H1 (cell line): ENCODE data around the gene PITX3. TPM values are rescaled to one million over a fixed set of nuclear protein-coding genes. Genes with fewer than 3 reads are reported as not detected.

Source experiments
- CTCF ChIA-PET: fragments of 300-600 bp; sonication (Branson Sonifier 250); formaldehyde crosslinking; loops from one replicate; lab custom pipeline; 2021; ENCODE audit not compliant: partially characterized antibody; lab: Charles Lee
- POLR2A ChIA-PET: fragments of 300-600 bp; sonication (Branson Sonifier 250); formaldehyde crosslinking; loops from one replicate; lab custom pipeline; 2021; ENCODE audit warnings: inconsistent platforms; ENCODE audit not compliant: partially characterized antibody; lab: Charles Lee
- DNase-seq, 2 experiments: peaks; one replicate each; pipeline versions ENCODE4 v3.0.0 to v3.0.0-alpha.2; 2010 to 2022; ENCODE audit warnings: low spot score in 2 of 2, low read depth in 1 of 2, mixed read lengths in 1 of 2
- FAIRE-seq: peaks from 2 replicates; lab custom pipeline; 2011; peaks lifted over from hg19 to GRCh38; lab: Jason Lieb, UNC
- H2AFZ ChIP-seq: 2 replicates; pipeline ENCODE4 v1.8.1; 2012; ENCODE audit warnings: low read length, inconsistent platforms
- H2AK5ac ChIP-seq: 2 replicates; pipeline ENCODE4 v1.6.1; 2013; ENCODE audit warnings: low read depth, low read length
- H2BK120ac ChIP-seq: replicated peaks from 2 replicates; pipeline ENCODE3; 2013; ENCODE audit warnings: low read depth, low read length, inconsistent platforms
- H2BK12ac ChIP-seq: 2 replicates; pipeline ENCODE4 v1.6.1; 2013; ENCODE audit warnings: low read depth, low read length
- H2BK15ac ChIP-seq: 2 replicates; pipeline ENCODE4 v1.6.1; 2013; ENCODE audit warnings: low read length
- H2BK20ac ChIP-seq: 2 replicates; pipeline ENCODE4 v1.6.1; 2013; ENCODE audit warnings: low read length
- H2BK5ac ChIP-seq: 2 replicates; pipeline ENCODE4 v1.6.1; 2013; ENCODE audit warnings: low read depth, low read length
- H3K14ac ChIP-seq: 2 replicates; pipeline ENCODE4 v1.6.1; 2013; ENCODE audit warnings: inconsistent platforms; ENCODE audit not compliant: insufficient read length
- H3K18ac ChIP-seq: 2 replicates; pipeline ENCODE4 v1.6.1; 2013; ENCODE audit warnings: low read length; ENCODE audit errors: extremely low read depth
- H3K23ac ChIP-seq: 2 replicates; pipeline ENCODE4 v1.6.1; 2013; ENCODE audit warnings: inconsistent platforms; ENCODE audit not compliant: insufficient read length
- H3K23me2 ChIP-seq: 2 replicates; pipeline ENCODE4 v1.6.1; 2013; ENCODE audit warnings: low read depth, low read length
- H3K27ac ChIP-seq: 2 replicates; pipeline ENCODE4 v1.6.1; 2011; ENCODE audit warnings: low read depth, low read length, inconsistent platforms
- H3K27me3 ChIP-seq, 4 experiments: replicated peaks in 1 of 4; 1 replicate in 1 of 4; 2 replicates in 3 of 4; pipeline versions ENCODE4 v1.6.1 to v1.8.1; 2011 to 2013; ENCODE audit warnings: low read length in 3 of 4, mild to moderate bottlenecking in 3 of 4, inconsistent platforms in 2 of 4, mixed read lengths in 2 of 4, moderate library complexity in 1 of 4; ENCODE audit not compliant: control insufficient read depth in 3 of 4, insufficient read depth in 3 of 4; ENCODE audit errors: extremely low read depth in 1 of 4
- H3K36me3 ChIP-seq, 4 experiments: 2 replicates each; pipeline versions ENCODE4 v1.6.1 to v1.8.1; 2011 to 2013; ENCODE audit warnings: mild to moderate bottlenecking in 4 of 4, low read length in 3 of 4, moderate library complexity in 2 of 4, control low read depth in 1 of 4, inconsistent platforms in 1 of 4; ENCODE audit not compliant: insufficient read depth in 4 of 4, control insufficient read depth in 2 of 4
- H3K4ac ChIP-seq: replicated peaks from 2 replicates; pipeline ENCODE3; 2013; ENCODE audit warnings: low read length, low read depth, mixed read lengths, inconsistent platforms; ENCODE audit not compliant: insufficient read length
- H3K4me1 ChIP-seq, 4 experiments: replicated peaks in 1 of 4; 1 replicate in 1 of 4; 2 replicates in 3 of 4; pipeline versions ENCODE4 v1.6.1 to v1.8.1; 2011 to 2013; ENCODE audit warnings: low read length in 3 of 4, inconsistent platforms in 2 of 4, mixed read lengths in 1 of 4; ENCODE audit not compliant: insufficient read depth in 4 of 4, control insufficient read depth in 3 of 4
- H3K4me2 ChIP-seq, 2 experiments: 2 replicates each; pipeline versions ENCODE4 v1.6.1 to v1.8.1; 2011 to 2013; ENCODE audit warnings: low read depth in 2 of 2, low read length in 2 of 2, control low read depth in 1 of 2, inconsistent platforms in 1 of 2, mild to moderate bottlenecking in 1 of 2; ENCODE audit not compliant: insufficient read depth in 1 of 2
- H3K4me3 ChIP-seq, 4 experiments: fragments of 200-600, 300-600 bp in 1 of 4; sonication (generic), shearing (Covaris generic), sonication (Bioruptor Twin) in 1 of 4; 2 replicates each; pipeline versions ENCODE4 v1.5.1 to v1.8.1; 2011 to 2016; ENCODE audit warnings: low read length in 4 of 4, low read depth in 3 of 4, control low read depth in 2 of 4, inconsistent platforms in 2 of 4, mild to moderate bottlenecking in 2 of 4, mixed read lengths in 1 of 4, moderate library complexity in 1 of 4; ENCODE audit not compliant: insufficient read depth in 2 of 4; ENCODE audit errors: extremely low read depth in 1 of 4
- H3K56ac ChIP-seq: replicated peaks from 2 replicates; pipeline ENCODE3; 2013; ENCODE audit warnings: low read depth, mild to moderate bottlenecking, mixed read lengths, low read length, inconsistent platforms; ENCODE audit not compliant: insufficient read length
- H3K79me1 ChIP-seq: 2 replicates; pipeline ENCODE4 v1.6.1; 2013; ENCODE audit warnings: low read depth, low read length, control low read depth
- H3K79me2 ChIP-seq, 2 experiments: 2 replicates each; pipeline versions ENCODE4 v1.6.1 to v1.8.1; 2012 to 2013; ENCODE audit warnings: low read length in 2 of 2, mild to moderate bottlenecking in 2 of 2, inconsistent platforms in 1 of 2; ENCODE audit not compliant: insufficient read depth in 2 of 2, control insufficient read depth in 1 of 2
- H3K9ac ChIP-seq, 4 experiments: replicated peaks in 1 of 4; 1 replicate in 1 of 4; 2 replicates in 3 of 4; pipeline versions ENCODE4 v1.6.1 to v1.8.1; 2011 to 2013; ENCODE audit warnings: low read depth in 3 of 4, low read length in 3 of 4, control low read depth in 2 of 4, mild to moderate bottlenecking in 2 of 4, moderate library complexity in 2 of 4, inconsistent platforms in 1 of 4; ENCODE audit errors: extremely low read depth in 1 of 4
- H3K9me3 ChIP-seq, 2 experiments: 2 replicates each; pipeline versions ENCODE4 v1.6.1 to v1.8.1; 2012 to 2013; ENCODE audit warnings: mild to moderate bottlenecking in 2 of 2, moderate library complexity in 2 of 2, control low read depth in 1 of 2, inconsistent platforms in 1 of 2, low read depth in 1 of 2, low read length in 1 of 2, mixed read lengths in 1 of 2; ENCODE audit not compliant: insufficient read depth in 2 of 2
- H4K20me1 ChIP-seq, 2 experiments: replicated peaks in 1 of 2; 2 replicates each; pipeline versions ENCODE3 to v1.8.1; 2011 to 2013; ENCODE audit warnings: inconsistent platforms in 2 of 2, low read length in 2 of 2, mild to moderate bottlenecking in 1 of 2; ENCODE audit not compliant: insufficient read depth in 2 of 2, control insufficient read depth in 1 of 2
- H4K5ac ChIP-seq: 2 replicates; pipeline ENCODE4 v1.6.1; 2013; ENCODE audit warnings: low read length, low read depth, mixed read lengths, inconsistent platforms; ENCODE audit not compliant: insufficient read length
- H4K8ac ChIP-seq: 2 replicates; pipeline ENCODE4 v1.8.0; 2013; ENCODE audit warnings: mild to moderate bottlenecking, moderate library complexity, low read length, inconsistent platforms; ENCODE audit not compliant: insufficient read depth; ENCODE audit errors: extremely low read depth
- H4K91ac ChIP-seq: replicated peaks from 2 replicates; pipeline ENCODE3; 2013; ENCODE audit warnings: low read length, mixed read lengths, inconsistent platforms; ENCODE audit not compliant: insufficient read length
- ASH2L ChIP-seq: fragments of 200-600, 300-600 bp; sonication (generic); IDR thresholded peaks from one replicate; pipeline ENCODE4 v1.7.1; 2017; ENCODE audit warnings: low read length
- CBX5 ChIP-seq: fragments of 300-800, 300-1000 bp; sonication (generic); IDR thresholded peaks from 2 replicates; pipeline ENCODE4 v1.7.1; 2016; ENCODE audit warnings: antibody characterized with exemption, low read length, low read depth
- EP300 ChIP-seq, 2 experiments: IDR thresholded peaks; 1 replicate in 1 of 2; 2 replicates in 1 of 2; pipeline ENCODE4 v1.6.1; 2011 to 2012; ENCODE audit warnings: low read depth in 2 of 2, low read length in 2 of 2, mild to moderate bottlenecking in 2 of 2, borderline replicate concordance in 1 of 2, inconsistent platforms in 1 of 2, moderate library complexity in 1 of 2
- FOSL1 ChIP-seq: IDR thresholded peaks from 2 replicates; pipeline ENCODE4 v1.6.1; 2011; ENCODE audit warnings: mild to moderate bottlenecking, low read depth, low read length, moderate library complexity; ENCODE audit not compliant: insufficient read depth
- PHF8 ChIP-seq: fragments of 200-600 bp; sonication (generic); conservative IDR thresholded peaks from 2 replicates; pipeline ENCODE4 v1.7.1; 2012; ENCODE audit warnings: low read depth, mild to moderate bottlenecking, inconsistent platforms, low read length, moderate library complexity
- POU5F1 ChIP-seq: IDR thresholded peaks from 2 replicates; pipeline ENCODE4 v1.6.1; 2011; ENCODE audit warnings: low read depth, mild to moderate bottlenecking, low read length, moderate library complexity
- SAP30 ChIP-seq: fragments of 300-600 bp; sonication (generic); IDR thresholded peaks from 2 replicates; pipeline ENCODE4 v1.7.1; 2012; ENCODE audit warnings: low read length, moderate library complexity, mild to moderate bottlenecking, inconsistent platforms; ENCODE audit not compliant: insufficient read depth, insufficient replicate concordance
- SP4 ChIP-seq: IDR thresholded peaks from 2 replicates; pipeline ENCODE4 v1.6.1; 2012; ENCODE audit warnings: low read length, inconsistent platforms
- TAF7 ChIP-seq: optimal IDR thresholded peaks from 2 replicates; pipeline ENCODE3; 2011; ENCODE audit warnings: low read depth, mild to moderate bottlenecking, inconsistent platforms, low read length, moderate library complexity, borderline replicate concordance
- WGBS, 2 experiments: shearing (Covaris generic) in 1 of 2; methylation state at CpG; one replicate each; pipeline versions ENCODE4 v1.1.6 to v1.1.7; 2013 to 2015; ENCODE audit warnings: low lambda C conversion rate in 2 of 2, mixed read lengths in 2 of 2, inconsistent platforms in 1 of 2, low coverage in 1 of 2, missing lambda C conversion rate in 1 of 2; ENCODE audit not compliant: insufficient replicate concordance in 2 of 2, insufficient coverage in 1 of 2, insufficient read length in 1 of 2; ENCODE audit errors: extremely low coverage in 1 of 2, missing lambda C conversion rate in 1 of 2; 5-methylcytosine and 5-hydroxymethylcytosine counted together
- polyA plus RNA-seq, 7 experiments: library from polyadenylated mRNA; depleted of rRNA in 3 of 7; stranded (reverse) in 5 of 7; unstranded in 2 of 7; fragments of >200 nt in 5 of 7; fragments of 200-250 nt in 2 of 7; gene quantifications; 1 replicate in 5 of 7; 2 replicates in 1 of 7; 4 replicates in 1 of 7; pipeline versions ENCODE4 v1.2.1 to v1.2.3, GENCODE V29; 2011 to 2013; ENCODE audit warnings: missing spikeins in 2 of 7, mixed read lengths in 2 of 7
- total RNA-seq: library from RNA; stranded (reverse); fragmentation: NEBNext Ultra II Directional; extraction: Animal tissue kit (Norgen Biotek cat#: 25700); gene quantifications from 2 replicates; pipeline ENCODE4 v1.2.1, GENCODE V29; 2021
- TF ChIP-seq, protein P1 (sequence below), 3 experiments: IDR thresholded peaks; 1 replicate in 2 of 3; 2 replicates in 1 of 3; pipeline versions ENCODE4 v1.5.1 to v1.6.1; 2011; ENCODE audit warnings: low read length in 3 of 3, mild to moderate bottlenecking in 3 of 3, inconsistent platforms in 2 of 3, low read depth in 1 of 3, moderate library complexity in 1 of 3; ENCODE audit not compliant: insufficient read depth in 1 of 3; ENCODE audit errors: control extremely low read depth in 1 of 3

PITX3 gene
- total and polyA plus RNA-seq, 2 of the 8 experiments (the other 6 are each of a cell fraction or from before 2014, with no cell fraction given), result 0.18 to 0.41 TPM

DNA sequence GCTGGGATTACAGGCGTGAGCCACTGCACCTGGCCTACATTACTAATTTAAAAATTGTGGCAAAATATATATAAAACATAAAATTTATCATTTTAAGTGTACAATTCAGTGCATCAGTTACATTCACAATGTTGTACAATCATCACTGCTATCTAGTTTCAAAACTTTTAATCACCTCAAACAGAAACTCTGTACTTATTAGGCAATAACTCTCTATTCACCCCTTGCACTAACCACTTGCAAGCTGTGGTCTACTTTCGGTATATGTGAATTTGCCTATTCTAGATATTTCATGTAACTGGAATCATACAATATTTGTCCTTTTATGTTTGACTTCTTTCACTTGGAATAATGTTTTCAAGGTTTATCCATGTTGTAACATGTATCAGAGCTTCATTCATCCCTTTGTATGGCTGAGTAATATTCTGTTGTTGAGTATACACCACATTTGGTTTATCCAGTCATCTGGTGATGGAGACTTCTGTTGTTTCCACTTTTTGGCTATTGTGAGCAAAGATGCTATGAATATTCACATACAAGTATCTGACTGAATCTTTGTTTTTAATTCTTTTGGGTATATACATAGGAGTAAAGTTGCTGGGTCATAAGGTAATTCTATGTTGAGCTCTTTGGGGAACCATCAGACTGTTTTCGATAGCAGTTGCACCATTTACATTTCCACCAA is 29.6 kb downstream of the PITX3 start:
- H3K79me2 ChIP-seq, result no peaks in the 10 kb centered on the region
- no peak overlapping the region for H3K23ac ChIP-seq
- ChIA-PET CTCF (interaction anchor here (1.1 to 1.5 kb wide), 3 partner anchors 18 to 80 kb away, joined by 3 to 4 read pairs (median 4); no protein-coding TSS in a partner anchor), POLR2A (no interaction called here)
- no peaks in the 10 kb centered on the region for H3K4me1 ChIP-seq
- DNase-seq, result no peak
- H2BK12ac ChIP-seq, result no peak overlapping the region
- no peak overlapping the region for H2BK5ac ChIP-seq
- no peak overlapping the region for H3K56ac ChIP-seq
- no peak for FAIRE-seq
- H3K27ac ChIP-seq, result no peak overlapping the region
- no peaks in the 10 kb centered on the region for H3K79me1 ChIP-seq
- no peaks in the 10 kb centered on the region for H4K20me1 ChIP-seq
- H2BK15ac ChIP-seq, result no peak overlapping the region
- no peak overlapping the region for H4K5ac ChIP-seq
- 89% methylated on average over 3 of the region's 3 CpGs; no CpG with 5 or more reads in 1 of the 2 experiments for WGBS, 2 experiments
- H3K9ac ChIP-seq, result no peak overlapping the region
- no peak overlapping the region for H3K4ac ChIP-seq
- no peak overlapping the region for H3K18ac ChIP-seq
- H3K4me2 ChIP-seq, result no peak overlapping the region
- no peak overlapping the region for H2AK5ac ChIP-seq
- no peaks in the 10 kb centered on the region for H3K27me3 ChIP-seq
- no peaks in the 10 kb centered on the region for H3K23me2 ChIP-seq
- H2AFZ ChIP-seq, result no peak overlapping the region
- H3K4me3 ChIP-seq, result no peak overlapping the region
- no peak overlapping the region for H2BK20ac ChIP-seq
- no peaks in the 10 kb centered on the region for H3K9me3 ChIP-seq
- H3K36me3 ChIP-seq, result no peaks in the 10 kb centered on the region
- H4K91ac ChIP-seq, result no peak overlapping the region
- H2BK120ac ChIP-seq, result no peak overlapping the region
- no peak overlapping the region for H3K14ac ChIP-seq
- H4K8ac ChIP-seq, result no peak overlapping the region
- TF ChIP-seq SAP30 (no peak), EP300 (IDR thresholded peaks at IDR 0.05; ENCODE audit: borderline replicate concordance in 1 of 2, low read depth in 2 of 2, low read length in 2 of 2) (no peak), CBX5 (no peak), ASH2L (no peak), FOSL1 (no peak), TAF7 (no peak), POU5F1 (no peak), PHF8 (no peak), SP4 (no peak)
- TF ChIP-seq, protein P1, sequence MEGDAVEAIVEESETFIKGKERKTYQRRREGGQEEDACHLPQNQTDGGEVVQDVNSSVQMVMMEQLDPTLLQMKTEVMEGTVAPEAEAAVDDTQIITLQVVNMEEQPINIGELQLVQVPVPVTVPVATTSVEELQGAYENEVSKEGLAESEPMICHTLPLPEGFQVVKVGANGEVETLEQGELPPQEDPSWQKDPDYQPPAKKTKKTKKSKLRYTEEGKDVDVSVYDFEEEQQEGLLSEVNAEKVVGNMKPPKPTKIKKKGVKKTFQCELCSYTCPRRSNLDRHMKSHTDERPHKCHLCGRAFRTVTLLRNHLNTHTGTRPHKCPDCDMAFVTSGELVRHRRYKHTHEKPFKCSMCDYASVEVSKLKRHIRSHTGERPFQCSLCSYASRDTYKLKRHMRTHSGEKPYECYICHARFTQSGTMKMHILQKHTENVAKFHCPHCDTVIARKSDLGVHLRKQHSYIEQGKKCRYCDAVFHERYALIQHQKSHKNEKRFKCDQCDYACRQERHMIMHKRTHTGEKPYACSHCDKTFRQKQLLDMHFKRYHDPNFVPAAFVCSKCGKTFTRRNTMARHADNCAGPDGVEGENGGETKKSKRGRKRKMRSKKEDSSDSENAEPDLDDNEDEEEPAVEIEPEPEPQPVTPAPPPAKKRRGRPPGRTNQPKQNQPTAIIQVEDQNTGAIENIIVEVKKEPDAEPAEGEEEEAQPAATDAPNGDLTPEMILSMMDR (IDR thresholded peaks at IDR 0.05; ENCODE audit: control extremely low read depth in 1 of 3, insufficient read depth in 1 of 3, low read depth in 1 of 3, low read length in 3 of 3), result no peak
